ENCODE results near the gene GDF15.
A peak's percentile ranks its signal among the peaks of the same experiment; 100 is the strongest.
"Not testable (repeated sequence)": the region's sequence is repeated elsewhere in the genome, so short reads cannot be mapped to it uniquely, and the experiment has no call there.

GDF15 gene

DNA sequence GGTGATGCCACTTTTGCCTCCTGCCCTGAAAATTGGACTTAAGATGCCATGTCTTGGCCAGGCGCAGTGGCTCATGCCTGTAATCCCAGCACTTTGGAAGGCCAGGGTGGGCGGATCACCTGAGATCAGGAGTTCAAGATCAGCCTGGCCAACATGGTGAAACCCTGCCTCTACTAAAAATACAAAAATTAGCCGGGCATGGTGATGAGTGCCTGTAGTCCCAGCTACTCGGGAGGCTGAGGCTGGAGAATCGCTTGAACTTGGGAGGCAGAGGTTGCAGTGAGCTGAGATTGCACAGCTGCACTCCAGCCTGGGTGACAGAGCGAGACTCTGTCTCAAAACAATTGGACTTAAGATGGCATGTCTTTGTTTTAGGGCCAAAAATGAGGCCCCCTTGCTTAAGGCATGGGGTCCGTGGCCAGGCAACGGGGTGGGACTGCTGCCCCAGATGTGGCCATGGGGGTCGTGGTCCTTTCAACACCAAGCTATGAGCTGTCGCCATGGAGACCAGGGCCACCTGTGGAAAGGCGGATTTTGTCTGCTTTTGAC is 21.6 kb upstream of the GDF15 start:
- DNase-seq (ENCODE audit: low read depth) = not testable (repeated sequence)

DNA sequence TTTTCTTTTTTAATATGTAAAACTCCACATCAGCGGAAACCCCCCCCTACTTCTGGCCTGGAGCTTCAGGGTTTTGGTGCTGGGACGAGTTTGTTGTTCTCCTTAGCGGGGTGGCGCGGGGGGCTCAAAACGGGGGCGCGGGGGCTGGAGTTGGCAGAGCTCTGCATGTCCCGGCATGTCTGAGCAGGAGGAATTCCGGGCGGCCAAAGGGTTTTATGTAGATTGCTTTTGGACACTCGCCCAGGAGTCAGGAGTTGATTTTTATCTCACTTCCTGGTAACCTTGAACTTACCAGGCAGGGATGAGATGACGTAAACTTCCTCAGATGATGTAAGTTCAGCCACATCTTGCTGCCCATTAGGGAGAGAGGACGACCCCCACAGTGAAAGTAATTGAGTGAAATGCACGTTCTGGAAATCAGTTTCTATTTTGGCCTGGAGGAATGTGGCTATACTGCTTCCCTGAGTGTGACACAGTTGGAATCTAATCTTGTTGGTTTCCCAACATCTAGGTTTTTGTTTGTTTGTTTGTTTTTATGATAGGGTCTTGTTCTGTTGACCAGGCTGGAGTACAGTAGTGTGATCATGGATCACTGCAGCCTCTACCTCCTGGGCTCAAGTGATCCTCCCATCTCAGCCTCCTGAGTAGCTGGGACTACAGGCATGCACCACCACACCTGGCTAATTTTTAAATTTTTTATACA is 21.0 kb upstream of the GDF15 start:
- no peak for DNase-seq (ENCODE audit: low read depth)

DNA sequence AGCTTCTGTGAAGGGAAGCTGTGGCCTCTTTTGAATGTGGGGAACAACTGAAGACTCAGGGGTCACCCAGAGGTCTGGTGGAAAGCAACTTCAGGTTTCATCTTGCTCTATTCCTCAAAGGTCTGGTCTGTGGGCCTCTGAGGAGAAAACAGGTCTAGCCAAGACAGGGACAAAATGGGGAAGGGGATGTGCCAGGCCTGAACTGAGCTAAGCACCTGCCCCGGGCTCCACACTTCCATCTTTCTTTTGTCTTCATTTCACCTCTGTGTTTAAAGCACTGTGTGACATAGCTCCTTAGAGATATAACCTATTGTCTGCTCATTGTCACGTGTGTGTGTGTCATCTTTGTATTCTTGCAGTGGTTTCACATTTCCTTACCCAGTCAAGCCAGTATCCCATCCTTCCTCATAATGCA is 19.9 kb upstream of the GDF15 start:
- no peak for DNase-seq (ENCODE audit: low read depth)

DNA sequence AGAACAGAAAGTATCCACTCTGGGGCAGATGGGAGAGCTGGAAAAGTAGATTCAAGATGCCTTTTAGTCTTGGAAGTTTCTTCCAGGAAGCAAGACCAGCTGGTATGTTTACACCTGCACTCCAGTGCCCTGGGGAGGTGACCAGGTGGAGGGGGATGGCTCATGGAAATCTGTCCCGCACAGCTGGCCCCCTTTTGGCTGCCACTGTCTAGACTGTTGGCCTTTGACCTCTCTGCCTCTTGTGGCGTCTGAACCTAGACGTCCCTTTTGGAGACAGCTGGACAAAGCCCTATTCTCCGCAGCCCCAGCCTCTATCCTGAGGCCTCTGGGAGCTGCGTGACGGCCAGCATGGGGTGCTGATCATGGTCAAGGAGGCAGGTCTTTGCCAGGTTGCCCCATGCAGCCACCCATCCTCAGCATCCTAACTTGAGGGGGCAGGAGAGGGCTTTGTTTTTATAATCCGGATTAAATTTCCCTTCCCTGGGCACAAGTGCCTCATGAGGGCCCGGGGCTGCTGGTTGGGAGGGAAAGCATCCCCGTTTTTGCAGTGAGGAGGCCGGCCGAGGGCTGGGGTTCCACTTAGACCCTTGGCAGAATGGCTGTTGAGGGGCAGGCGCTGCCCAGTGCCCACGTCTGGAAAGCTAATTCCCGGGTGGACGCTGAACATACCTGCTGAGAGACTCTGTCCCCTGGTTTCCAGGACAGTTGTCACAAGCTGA is 17.3 kb upstream of the GDF15 start:
- DNase-seq (ENCODE audit: low read depth) = no peak

DNA sequence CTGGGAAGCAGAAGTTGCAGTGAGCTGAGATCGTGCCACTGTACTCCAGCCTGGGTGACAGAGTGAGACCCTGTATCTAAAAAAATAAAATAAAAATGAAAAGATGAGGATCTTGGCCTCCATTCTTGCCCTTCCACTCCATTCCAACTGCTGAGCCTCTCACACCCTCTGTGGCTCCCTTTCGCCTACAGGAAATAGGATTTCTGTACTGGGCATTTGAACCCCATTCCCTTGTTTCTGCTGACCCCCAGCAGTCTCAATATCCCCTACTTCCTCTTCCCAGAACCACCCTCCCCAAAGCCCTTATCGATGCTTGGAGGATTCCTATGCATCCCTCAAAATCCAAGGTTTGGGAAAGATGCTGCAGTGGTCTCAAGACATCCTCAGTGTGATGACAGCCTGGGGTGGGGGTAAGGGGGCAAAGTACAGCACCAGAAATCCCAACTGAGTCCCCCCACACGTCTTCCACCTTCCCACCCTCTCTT is 12.5 kb upstream of the GDF15 start:
- DNase-seq (ENCODE audit: low read depth) = no peak

DNA sequence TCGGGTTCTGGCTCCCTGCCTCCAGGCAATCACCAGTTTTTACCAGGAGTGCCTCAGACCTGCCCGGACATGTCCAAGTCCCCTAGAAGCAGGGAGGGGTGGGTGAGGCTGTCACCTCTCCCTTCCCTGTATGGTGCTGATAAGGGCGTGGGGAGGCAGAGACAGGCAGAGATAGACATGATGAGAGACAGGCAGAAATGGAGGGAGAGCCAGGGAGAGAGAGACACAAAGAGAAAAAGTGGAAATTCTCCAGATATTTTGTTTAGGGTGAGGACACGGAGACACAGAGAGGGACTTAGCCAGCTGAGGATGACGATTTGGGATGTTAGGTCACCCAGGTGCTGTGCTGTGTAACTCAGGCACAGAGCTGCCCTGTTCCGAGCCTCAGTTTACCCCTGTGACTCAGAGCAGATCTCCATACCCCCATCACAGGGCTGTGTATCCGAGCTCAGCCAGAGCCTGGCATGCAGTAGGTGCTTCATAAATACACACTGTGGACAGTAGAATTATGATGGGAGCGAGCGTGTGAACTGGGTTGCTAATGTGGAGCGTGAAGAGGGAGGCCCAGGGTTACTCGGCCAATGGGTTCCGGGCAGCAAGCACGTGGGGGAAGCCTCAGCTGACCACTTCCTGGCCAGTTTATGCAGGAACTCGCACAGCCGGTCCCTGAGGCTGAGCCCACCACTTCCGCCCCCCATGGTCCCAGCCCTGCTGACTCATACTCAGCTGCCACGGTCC is 11.9 kb upstream of the GDF15 start:
- DNase-seq (ENCODE audit: low read depth) = peak; percentile 46

DNA sequence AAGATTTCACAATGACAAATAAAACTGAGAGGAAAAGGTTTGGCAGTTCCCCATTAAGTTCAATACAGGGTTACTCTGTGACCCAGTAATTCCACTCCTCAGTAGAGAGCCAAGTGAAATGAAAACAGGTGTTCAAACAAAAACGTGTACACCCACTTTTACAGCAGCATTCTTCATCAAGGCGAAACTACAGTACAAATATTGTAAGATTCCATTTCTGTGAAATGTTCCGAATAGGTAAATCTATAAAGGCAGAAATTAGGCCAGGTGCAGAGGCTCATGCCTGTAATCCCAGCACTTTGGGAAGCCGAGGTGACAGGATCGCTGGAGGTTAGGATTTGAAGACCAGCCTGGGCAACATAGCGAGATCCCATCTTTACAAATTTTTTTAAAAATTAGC is 8.9 kb upstream of the GDF15 start:
- DNase-seq (ENCODE audit: low read depth) = no peak

DNA sequence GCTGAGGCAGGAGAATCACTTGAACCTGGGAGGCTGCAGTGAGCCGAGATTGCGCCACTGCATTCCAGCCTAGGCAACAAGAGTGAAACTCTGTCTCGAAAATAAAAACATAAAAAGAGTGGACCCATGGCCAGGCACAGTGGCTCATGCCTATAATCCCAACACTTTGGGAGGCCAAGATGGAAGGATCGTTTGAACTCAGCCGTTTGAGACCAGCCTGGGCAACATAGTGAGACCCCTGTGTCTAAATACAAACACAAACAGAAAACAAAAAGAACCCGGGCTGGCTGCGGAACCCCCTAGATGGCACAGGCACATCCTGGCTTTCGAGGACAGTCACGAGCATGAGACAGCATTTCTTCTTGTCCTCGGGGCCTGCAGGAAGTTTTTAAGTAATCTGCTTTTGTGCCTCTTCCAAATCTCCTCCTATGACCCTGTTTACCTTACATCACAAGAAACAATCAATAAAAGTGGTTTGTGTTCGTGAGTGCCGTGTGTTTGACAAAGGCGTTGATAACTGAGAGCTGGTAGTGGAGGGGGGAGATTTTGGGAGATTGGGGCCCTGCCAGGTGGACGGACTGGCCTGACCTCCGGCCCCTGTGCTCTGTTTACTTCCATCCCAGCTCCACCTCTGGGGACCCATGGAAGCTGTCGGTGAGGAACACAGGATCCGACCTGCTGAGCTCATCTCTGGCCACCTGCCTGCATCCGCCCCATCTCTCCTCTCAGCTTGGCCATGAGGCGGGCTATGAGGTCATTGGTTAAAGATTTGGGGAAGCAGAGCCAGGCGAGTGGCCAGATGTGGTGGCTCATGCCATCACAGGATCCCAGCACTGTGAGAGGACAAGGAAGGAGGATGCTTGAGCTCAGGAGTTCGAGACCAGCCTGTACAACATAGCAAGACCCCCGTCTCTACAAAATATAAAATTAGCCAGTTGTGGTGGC is 5.9 kb upstream of the GDF15 start:
- no peak for DNase-seq (ENCODE audit: low read depth)

DNA sequence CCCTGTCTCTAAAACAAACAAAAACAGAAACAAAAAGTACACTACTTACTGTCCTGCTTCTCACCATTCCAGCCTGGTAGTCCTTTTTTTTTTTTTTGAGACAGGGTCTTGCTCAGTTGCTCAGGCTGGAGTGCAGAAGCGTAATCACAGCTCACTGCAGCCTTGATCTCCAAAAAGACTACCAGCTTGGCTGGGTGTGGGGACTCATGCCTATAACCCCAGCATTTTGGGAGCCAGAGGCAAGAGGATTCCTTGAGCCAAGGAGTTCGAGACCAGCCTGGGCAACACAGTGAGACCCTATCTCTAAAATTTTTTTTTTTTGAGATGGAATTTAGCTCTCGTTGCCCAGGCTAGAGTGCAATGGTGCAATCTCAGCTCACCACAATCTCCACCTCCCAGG is 5.1 kb upstream of the GDF15 start:
- no peak for DNase-seq (ENCODE audit: low read depth)

DNA sequence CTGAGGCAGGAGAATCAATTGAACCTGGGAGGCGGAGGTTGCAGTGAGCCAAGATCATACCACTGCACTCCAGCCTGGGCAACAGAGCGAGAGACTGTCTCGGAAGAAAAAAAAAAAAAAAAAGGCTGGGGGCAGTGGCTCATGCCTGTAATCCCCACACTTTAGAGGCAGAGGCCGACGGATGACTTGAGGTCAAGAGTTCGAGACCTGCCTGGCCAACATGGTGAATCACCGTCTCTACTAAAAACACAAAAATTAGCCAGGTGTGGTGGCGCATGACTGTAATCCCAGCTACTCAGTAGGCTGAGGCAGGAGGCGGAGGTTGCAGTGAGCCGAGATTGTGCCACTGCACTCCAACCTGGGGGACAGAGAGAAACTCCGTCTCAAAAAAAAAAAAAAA is 2.3 kb upstream of the GDF15 start:
- DNase-seq (ENCODE audit: low read depth) = not testable (repeated sequence)

DNA sequence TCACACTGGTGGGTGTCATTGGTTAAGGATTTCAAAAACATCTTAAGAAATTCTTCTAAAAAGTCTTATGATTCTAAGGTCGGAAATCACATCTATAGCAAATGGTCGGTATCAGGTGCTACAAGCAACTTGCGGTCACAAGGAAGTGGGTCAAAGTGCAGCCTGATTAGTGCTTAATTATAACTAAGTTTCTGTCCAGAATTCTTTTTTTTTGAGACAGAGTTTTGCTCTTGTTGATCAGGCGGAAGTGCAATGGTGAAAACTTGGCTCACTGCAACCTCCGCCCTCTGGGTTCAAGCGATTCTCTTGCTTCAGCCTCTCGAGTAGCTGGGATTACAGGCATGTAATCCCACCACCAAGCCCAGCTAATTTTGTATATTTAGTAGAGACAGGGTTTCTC is 1.2 kb upstream of the GDF15 start:
- DNase-seq (ENCODE audit: low read depth) = no peak

DNA sequence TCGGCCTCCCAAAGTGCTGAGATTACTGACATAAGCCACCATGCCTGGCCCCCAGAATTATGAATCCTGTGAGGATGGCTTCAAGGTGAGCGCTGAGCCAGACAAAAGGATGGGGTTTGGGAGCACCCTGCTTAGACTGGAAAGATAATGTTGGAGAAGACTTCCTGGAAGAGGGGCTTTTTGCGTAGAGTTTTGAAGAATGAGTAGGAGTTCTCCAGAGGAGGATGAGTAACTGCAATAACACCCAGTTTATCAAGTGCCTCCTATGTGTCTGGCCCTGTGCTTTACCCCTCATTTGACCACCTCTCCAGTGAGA is 641 bp upstream of the GDF15 start:
- no peak for DNase-seq (ENCODE audit: low read depth)

DNA sequence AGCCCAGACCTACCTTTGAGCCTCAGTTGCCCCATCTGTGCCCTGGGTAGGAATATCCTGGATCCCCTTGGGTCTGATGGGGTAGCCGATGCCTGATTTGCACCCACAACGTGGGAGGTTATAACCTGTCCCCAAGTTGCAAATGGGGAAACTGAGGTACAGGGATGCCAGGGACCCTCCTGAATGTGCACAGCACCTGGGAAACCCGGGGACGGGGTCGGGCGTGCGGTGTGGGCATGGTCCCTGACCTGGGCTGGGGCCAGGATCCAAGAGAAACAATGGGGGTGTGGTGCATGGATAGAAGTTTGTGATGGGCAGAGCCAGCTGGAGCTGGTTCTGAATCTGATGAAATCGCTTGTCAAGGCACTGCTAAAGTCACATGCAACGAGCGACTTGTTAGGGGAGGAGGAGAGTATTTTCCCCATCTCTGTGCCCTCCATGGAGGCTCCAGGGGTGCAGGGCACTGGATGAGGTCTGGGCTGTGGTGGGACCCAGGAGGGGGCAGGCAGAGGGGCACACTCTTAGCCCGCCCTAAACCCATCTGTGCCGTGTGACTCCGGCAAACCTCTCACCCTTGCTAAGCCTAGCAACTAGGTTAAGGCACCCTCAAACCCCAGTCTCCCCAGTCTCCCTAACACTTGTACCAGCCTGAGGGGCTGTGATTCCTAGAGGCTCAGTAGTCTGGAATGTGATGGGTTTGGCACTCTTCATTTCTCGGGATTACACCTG is 749 bp downstream of the GDF15 start:
- no peak for DNase-seq (ENCODE audit: low read depth)

DNA sequence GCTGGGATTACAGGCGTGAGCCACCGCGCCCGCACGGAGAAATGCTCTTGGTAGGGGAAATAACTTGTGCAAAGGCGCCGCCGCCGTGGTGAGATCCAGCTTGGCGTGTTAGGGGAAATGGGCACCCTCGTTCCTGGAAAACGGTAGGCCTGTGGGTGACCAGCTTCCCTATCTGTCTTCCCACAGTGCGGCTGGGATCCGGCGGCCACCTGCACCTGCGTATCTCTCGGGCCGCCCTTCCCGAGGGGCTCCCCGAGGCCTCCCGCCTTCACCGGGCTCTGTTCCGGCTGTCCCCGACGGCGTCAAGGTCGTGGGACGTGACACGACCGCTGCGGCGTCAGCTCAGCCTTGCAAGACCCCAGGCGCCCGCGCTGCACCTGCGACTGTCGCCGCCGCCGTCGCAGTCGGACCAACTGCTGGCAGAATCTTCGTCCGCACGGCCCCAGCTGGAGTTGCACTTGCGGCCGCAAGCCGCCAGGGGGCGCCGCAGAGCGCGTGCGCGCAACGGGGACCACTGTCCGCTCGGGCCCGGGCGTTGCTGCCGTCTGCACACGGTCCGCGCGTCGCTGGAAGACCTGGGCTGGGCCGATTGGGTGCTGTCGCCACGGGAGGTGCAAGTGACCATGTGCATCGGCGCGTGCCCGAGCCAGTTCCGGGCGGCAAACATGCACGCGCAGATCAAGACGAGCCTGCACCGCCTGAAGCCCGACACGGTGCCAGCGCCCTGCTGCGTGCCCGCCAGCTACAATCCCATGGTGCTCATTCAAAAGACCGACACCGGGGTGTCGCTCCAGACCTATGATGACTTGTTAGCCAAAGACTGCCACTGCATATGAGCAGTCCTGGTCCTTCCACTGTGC is 2.4 kb downstream of the GDF15 start:
- DNase-seq (ENCODE audit: low read depth) = peak; percentile 89

DNA sequence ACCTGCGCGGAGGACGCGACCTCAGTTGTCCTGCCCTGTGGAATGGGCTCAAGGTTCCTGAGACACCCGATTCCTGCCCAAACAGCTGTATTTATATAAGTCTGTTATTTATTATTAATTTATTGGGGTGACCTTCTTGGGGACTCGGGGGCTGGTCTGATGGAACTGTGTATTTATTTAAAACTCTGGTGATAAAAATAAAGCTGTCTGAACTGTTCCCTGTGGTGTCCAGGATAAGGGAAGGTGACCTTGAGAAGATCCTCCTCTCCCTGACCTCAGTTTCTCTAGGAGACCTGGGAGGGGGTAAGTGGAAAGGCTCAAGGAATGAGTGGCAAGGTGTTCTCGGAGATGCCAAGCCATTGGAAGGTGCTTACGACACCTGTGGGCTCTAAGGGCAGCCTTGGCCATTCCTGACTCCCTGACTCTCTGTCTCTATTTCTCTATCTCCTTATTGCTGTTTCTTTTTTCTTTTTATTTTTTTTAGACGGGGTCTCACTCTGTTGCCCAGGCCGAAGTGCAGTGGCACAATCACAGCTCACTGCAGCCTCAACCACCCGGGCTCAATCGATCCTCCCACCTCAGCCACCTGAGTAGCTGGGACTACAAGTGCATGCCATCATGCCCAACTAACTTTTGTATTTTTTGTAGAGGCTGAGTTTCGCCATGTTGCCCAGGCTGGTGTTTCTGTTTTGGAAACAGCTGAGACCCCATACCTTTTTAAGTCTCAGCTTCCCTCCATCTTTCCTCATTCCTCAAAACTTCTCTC is 3.2 kb downstream of the GDF15 start:
- DNase-seq (ENCODE audit: low read depth) = no peak

DNA sequence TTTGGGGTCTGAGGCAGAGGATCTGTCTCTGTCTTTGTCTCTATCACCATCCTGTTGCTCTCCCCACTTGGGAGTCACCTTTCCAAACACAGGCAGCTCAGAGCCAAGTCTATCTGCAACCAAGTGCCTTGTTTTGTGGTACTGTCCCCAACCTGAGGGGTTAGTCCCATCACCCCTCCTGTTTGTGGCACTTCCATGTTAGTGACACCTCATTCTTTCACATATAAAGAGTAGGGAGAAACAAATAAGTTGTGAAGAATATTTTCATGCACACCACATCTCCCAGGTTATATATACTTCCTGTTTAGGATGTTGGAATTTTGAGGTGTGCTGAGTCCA is 3.7 kb downstream of the GDF15 start:
- no peak for DNase-seq (ENCODE audit: low read depth)

DNA sequence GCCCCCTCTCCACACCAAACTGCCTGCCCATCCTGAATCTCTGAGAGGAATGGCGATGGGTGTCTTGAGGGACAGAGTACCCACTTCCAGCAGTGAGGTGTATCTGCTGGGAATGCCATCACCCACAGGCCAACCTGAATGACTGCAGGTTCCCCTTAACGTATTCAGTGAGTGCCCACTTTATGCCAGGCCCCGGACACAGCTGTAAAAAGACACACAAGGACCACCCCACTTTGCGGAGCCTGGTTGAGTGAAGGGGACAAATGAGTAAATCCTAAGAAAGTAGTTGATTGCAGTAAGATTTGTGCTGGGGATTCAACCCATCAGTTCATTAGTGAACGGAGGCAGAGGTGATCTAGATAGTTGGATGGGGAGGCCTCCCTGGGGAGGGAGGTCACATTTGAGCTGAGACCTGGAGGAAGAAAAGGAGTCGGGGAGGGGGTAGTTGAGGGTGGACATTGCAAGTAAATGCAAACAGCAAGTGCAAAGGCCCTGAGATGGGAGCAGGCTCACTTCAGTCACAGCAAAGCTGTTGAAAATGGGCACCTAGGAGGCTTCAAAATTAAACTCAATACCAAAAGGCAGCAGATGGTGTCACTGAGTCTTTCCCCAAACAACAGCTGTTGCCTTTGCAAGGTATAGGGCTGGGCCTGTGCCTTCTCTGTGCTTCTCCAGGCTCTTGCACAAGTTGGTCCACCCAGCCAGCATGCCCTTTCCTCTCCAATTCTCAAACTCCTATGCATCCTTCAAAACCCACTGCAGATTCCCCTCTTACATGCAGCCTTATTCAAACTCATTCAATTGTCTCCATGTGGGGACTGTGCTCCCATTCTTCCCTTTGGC is 4.3 kb downstream of the GDF15 start:
- no peak for DNase-seq (ENCODE audit: low read depth)

DNA sequence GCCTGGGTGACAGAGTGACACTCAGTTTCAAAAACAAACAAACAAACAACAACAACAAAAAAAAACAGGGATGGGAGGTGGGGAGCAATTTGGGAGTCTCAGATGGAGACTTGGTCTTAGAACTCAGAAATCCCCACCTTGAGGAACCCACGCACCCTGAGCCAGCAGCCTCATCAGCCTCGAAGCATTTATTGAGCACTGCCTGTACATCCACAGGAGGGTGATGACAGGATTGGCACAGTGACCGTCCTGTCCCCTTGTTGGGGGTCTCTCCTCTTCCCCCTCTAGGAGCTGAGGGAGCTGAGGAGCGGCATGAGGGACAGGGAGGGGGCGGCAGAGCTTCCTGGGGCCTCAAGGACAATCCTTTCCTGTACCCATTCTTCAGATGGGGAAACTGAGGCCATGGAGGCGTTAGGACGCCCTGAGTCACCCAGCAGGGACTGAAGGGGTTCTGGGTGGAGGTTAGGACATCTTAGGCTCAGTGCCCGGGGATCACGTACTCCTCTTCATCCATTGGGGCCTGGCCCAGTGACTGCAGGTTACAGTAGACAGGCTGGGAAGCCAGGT is 5.6 kb downstream of the GDF15 start:
- DNase-seq (ENCODE audit: low read depth) = no peak
